SU-DHL-6 (cell line): Measurements from ENCODE around the gene MLH3.

Experiments
- H2AFZ ChIP-seq: fragments of 200-600 bp; sonication (generic); 2 replicates; pipeline ENCODE4 v1.6.1; 2014; ENCODE audit warnings: low read depth, mild to moderate bottlenecking, moderate library complexity, mixed read lengths, antibody characterized with exemption, low read length; ENCODE audit not compliant: severe bottlenecking
- H3F3A ChIP-seq: fragments of 200-600 bp; shearing (Covaris generic); 2 replicates; pipeline ENCODE4 v1.6.0; 2016; ENCODE audit warnings: antibody characterized with exemption, mild to moderate bottlenecking; ENCODE audit not compliant: insufficient read depth
- H3K27ac ChIP-seq: fragments of 200-600 bp; sonication (generic); 2 replicates; pipeline ENCODE4 v1.5.1; 2016; ENCODE audit warnings: low read depth, mild to moderate bottlenecking, low read length, moderate library complexity, mixed read lengths
- H3K27me3 ChIP-seq: fragments of 200-600 bp; sonication (generic), shearing (Covaris generic); 2 replicates; pipeline ENCODE4 v1.6.0; 2014; ENCODE audit warnings: mild to moderate bottlenecking, low read length
- H3K36me3 ChIP-seq: fragments of 200-600 bp; sonication (generic); 2 replicates; pipeline ENCODE4 v1.6.1; 2014; ENCODE audit warnings: mild to moderate bottlenecking, low read length, mixed read lengths
- H3K4me2 ChIP-seq: fragments of 300-600, 200-600 bp; shearing (Covaris generic), sonication (generic); 2 replicates; pipeline ENCODE4 v1.6.0; 2014; ENCODE audit warnings: low read length, low read depth, mild to moderate bottlenecking; ENCODE audit not compliant: poor library complexity, severe bottlenecking
- H3K4me3 ChIP-seq: fragments of 200-600 bp; sonication (generic); 2 replicates; pipeline ENCODE4 v1.5.1; 2014; ENCODE audit warnings: antibody characterized with exemption, low read length, mild to moderate bottlenecking, mixed read lengths; ENCODE audit not compliant: insufficient read depth, poor library complexity, severe bottlenecking
- H3K79me2 ChIP-seq: fragments of 200-600 bp; sonication (generic); 2 replicates; pipeline ENCODE4 v1.6.1; 2014; ENCODE audit warnings: mild to moderate bottlenecking, low read length, moderate library complexity; ENCODE audit not compliant: insufficient read depth
- H3K9ac ChIP-seq: fragments of 200-600 bp; sonication (generic); 2 replicates; pipeline ENCODE4 v1.7.0; 2014; ENCODE audit warnings: mild to moderate bottlenecking, low read length
- H3K9me2 ChIP-seq: fragments of 200-600 bp; sonication (generic); replicated peaks from 2 replicates; pipeline ENCODE4 v1.6.1; 2014; ENCODE audit warnings: low read length; ENCODE audit not compliant: insufficient read depth
- H3K9me3 ChIP-seq: fragments of 200-600 bp; sonication (generic); 2 replicates; pipeline ENCODE4 v1.6.1; 2014; ENCODE audit warnings: low read length, mixed read lengths; ENCODE audit not compliant: insufficient read depth
- H4K20me1 ChIP-seq: fragments of 200-600 bp; sonication (generic); 2 replicates; pipeline ENCODE4 v1.6.1; 2014; ENCODE audit warnings: low read depth, mild to moderate bottlenecking, antibody characterized with exemption, low read length, moderate library complexity, mixed read lengths
- EZH2phosphoT487 ChIP-seq: fragments of 200-600 bp; sonication (generic), shearing (Covaris generic); conservative IDR thresholded peaks from 2 replicates; pipeline ENCODE4 v1.6.1; 2018; ENCODE audit warnings: mild to moderate bottlenecking, antibody characterized with exemption, low read length, moderate library complexity, mixed read lengths
- TF ChIP-seq, protein P1 (sequence below): fragments of 200-600 bp; sonication (generic); IDR thresholded peaks from one replicate; pipeline ENCODE4 v1.5.1; 2017; ENCODE audit warnings: antibody characterized with exemption, mild to moderate bottlenecking, low read length, moderate library complexity; ENCODE audit not compliant: insufficient read depth, poor library complexity, severe bottlenecking

Gene MLH3

DNA sequence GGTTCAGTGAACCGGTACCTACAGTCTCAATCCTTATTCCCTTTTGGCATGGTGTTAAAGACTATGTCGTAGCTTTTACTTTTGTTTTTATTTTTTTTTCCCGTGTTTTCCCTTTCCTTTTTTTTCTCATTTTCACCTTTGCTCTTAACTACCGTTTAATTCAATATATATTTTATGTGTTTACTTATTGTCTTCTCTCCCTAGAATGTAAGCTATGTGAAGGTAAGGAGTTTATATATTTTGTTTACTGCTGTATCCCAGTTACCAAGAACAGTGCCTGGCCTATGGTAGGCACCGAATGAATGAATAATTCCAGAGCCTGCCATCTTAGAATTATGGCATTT is 261 bp upstream of the MLH3 start:
- peaks cover 7% of the 10 kb centered on the region for H3K36me3 ChIP-seq
- peak overlapping the region; percentile 70 for H3K4me3 ChIP-seq
- no peaks in the 10 kb centered on the region for H3K9me3 ChIP-seq
- H3K27ac ChIP-seq: peak overlapping the region; percentile 54
- H2AFZ ChIP-seq: peak overlapping the region; percentile 89
- no peak for TF ChIP-seq EZH2phosphoT487
- TF ChIP-seq, protein P1, sequence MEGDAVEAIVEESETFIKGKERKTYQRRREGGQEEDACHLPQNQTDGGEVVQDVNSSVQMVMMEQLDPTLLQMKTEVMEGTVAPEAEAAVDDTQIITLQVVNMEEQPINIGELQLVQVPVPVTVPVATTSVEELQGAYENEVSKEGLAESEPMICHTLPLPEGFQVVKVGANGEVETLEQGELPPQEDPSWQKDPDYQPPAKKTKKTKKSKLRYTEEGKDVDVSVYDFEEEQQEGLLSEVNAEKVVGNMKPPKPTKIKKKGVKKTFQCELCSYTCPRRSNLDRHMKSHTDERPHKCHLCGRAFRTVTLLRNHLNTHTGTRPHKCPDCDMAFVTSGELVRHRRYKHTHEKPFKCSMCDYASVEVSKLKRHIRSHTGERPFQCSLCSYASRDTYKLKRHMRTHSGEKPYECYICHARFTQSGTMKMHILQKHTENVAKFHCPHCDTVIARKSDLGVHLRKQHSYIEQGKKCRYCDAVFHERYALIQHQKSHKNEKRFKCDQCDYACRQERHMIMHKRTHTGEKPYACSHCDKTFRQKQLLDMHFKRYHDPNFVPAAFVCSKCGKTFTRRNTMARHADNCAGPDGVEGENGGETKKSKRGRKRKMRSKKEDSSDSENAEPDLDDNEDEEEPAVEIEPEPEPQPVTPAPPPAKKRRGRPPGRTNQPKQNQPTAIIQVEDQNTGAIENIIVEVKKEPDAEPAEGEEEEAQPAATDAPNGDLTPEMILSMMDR: no peak
- H3K27me3 ChIP-seq: no peaks in the 10 kb centered on the region
- H3K4me2 ChIP-seq: peak overlapping the region; percentile 81
- H3K9me2 ChIP-seq: no peaks in the 10 kb centered on the region
- no peaks in the 10 kb centered on the region for H4K20me1 ChIP-seq
- H3K79me2 ChIP-seq: peaks cover 9% of the 10 kb centered on the region; the same call in 1 of the 2 replicates
- peaks cover 34% of the 10 kb centered on the region for H3F3A ChIP-seq
- H3K9ac ChIP-seq: peak overlapping the region; percentile 91

DNA sequence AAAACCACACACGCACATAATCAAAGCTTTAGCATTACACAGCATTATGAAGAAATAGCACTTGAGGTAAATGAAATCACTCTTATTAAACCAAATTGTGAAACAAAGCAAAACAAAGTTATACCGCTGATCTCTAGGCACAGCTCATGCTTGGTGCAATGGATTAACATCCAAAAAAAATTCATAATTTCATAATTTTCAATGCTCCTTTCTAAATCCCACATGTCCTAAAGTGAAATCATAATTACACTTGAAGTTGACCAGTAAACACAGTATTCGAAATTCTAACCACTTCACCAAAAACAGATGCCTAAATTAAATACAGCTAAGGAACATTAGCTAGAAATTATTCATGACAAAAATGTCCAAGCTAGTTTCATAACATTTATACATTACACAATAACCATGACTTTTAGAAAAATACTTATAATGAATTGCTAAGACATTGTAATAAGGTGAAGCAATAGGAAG is 1.5 kb downstream of the MLH3 start:
- no peaks in the 10 kb centered on the region for H4K20me1 ChIP-seq
- peak overlapping the region; percentile 81 for H3K4me2 ChIP-seq
- H3K9me2 ChIP-seq: no peaks in the 10 kb centered on the region
- no peaks in the 10 kb centered on the region for H3K36me3 ChIP-seq
- no peak overlapping the region for H3K27ac ChIP-seq
- H3K27me3 ChIP-seq: no peaks in the 10 kb centered on the region
- no peaks in the 10 kb centered on the region for H3K9me3 ChIP-seq
- no peak overlapping the region for H3K9ac ChIP-seq
- no peak overlapping the region for H3K4me3 ChIP-seq
- TF ChIP-seq EZH2phosphoT487: no peak
- TF ChIP-seq, protein P1: no peak
- H3K79me2 ChIP-seq: peaks cover 18% of the 10 kb centered on the region; the same call in 1 of the 2 replicates
- no peak overlapping the region for H2AFZ ChIP-seq
- H3F3A ChIP-seq: peaks cover 34% of the 10 kb centered on the region

DNA sequence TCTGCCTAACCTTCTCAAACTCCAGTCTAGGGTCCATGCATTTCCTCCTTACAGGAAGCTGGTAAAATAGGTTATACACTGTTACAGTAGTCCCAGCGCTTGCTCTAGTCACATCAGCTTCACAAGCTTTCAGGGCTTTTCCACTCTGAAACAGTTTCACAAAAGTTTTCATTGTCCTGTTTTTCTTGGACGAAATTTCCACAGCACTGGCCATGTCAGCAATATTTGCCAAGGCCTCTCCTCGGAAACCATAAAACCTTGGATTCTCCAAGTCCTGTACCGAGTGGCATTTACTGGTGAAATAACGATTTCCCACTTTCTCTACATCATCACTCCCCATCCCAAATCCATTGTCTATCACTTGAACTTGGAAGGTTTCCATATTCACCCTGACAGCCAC is 2.1 kb downstream of the MLH3 start:
- Histone ChIP-seq H3F3A (peaks cover 28% of the 10 kb centered on the region), H3K9ac (no peak overlapping the region), H4K20me1 (no peaks in the 10 kb centered on the region), H3K27ac (no peak overlapping the region), H3K9me3 (no peaks in the 10 kb centered on the region), H3K79me2 (peaks cover 24% of the 10 kb centered on the region; the same call in 1 of the 2 replicates), H3K9me2 (no peaks in the 10 kb centered on the region), H3K27me3 (no peaks in the 10 kb centered on the region), H3K36me3 (no peaks in the 10 kb centered on the region), H3K4me3 (no peak overlapping the region), H3K4me2 (no peak overlapping the region), H2AFZ (no peak overlapping the region)
- TF ChIP-seq, protein P1: no peak
- no peak for TF ChIP-seq EZH2phosphoT487
